Panc1 (cell line): ENCODE results near the gene MCTP1. TPM values are rescaled to one million over a fixed set of nuclear protein-coding genes. Genes with fewer than 3 reads are reported as not detected.

Experiments
- ATAC-seq: fragments of 200-7000 bp; cut with Tn5 transposase; 2 replicates; pipeline ENCODE4 v1.9.1; 2020; ENCODE audit warnings: mild to moderate bottlenecking, moderate library complexity
- BruUV-seq: library from RNA; stranded (reverse); fragments of 400-500 nt; replicated peaks from 2 replicates; lab custom pipeline; 2021; lab: Mats Ljungman, UMichigan
- CTCF ChIA-PET: fragments of 300-600 bp; sonication (Branson Sonifier 250); formaldehyde crosslinking; loops from one replicate; lab custom pipeline; 2022; ENCODE audit warnings: antibody characterized with exemption; lab: Charles Lee
- POLR2A ChIA-PET: fragments of 300-600 bp; sonication (Branson Sonifier 250); formaldehyde crosslinking; loops from one replicate; lab custom pipeline; 2022; ENCODE audit warnings: antibody characterized with exemption; lab: Charles Lee
- DNase-seq: peaks from one replicate; pipeline ENCODE4 v3.0.0-alpha.2; 2010; ENCODE audit warnings: low read depth, low spot score
- H3K27ac ChIP-seq: 2 replicates; pipeline ENCODE4 v1.5.1; 2011; ENCODE audit warnings: mild to moderate bottlenecking, low read length, inconsistent platforms
- H3K27me3 ChIP-seq: fragments of 200-500 bp; sonication (Bioruptor generic); 2 replicates; pipeline ENCODE4 v1.6.0; 2014; ENCODE audit warnings: low read length, inconsistent platforms; ENCODE audit not compliant: control insufficient read depth, insufficient read depth
- H3K36me3 ChIP-seq: fragments of 200-500 bp; sonication (Bioruptor generic); 2 replicates; pipeline ENCODE4 v1.5.1; 2014; ENCODE audit warnings: inconsistent platforms, mild to moderate bottlenecking, low read length, moderate library complexity; ENCODE audit not compliant: control insufficient read depth, insufficient read depth
- H3K4me1 ChIP-seq: 2 replicates; pipeline ENCODE4 v1.5.1; 2011; ENCODE audit warnings: inconsistent platforms, mild to moderate bottlenecking, low read length, moderate library complexity; ENCODE audit not compliant: control insufficient read depth, insufficient read depth
- H3K4me3 ChIP-seq, 2 experiments: 2 replicates each; pipeline ENCODE4 v1.5.1; 2011 to 2012; ENCODE audit warnings: low read depth in 2 of 2, low read length in 2 of 2, mild to moderate bottlenecking in 2 of 2, inconsistent platforms in 1 of 2, moderate library complexity in 1 of 2
- H3K9me3 ChIP-seq: fragments of 200-500 bp; sonication (Bioruptor generic); 2 replicates; pipeline ENCODE4 v1.5.1; 2014; ENCODE audit warnings: low read depth, mild to moderate bottlenecking, inconsistent platforms, low read length, moderate library complexity; ENCODE audit not compliant: control insufficient read depth, insufficient read depth
- POLR2AphosphoS5 ChIP-seq: IDR thresholded peaks from 2 replicates; pipeline ENCODE4 v1.6.1; 2012; ENCODE audit warnings: mild to moderate bottlenecking, low read depth, low read length, moderate library complexity
- SIN3A ChIP-seq: IDR thresholded peaks from 2 replicates; pipeline ENCODE4 v1.6.1; 2012; ENCODE audit warnings: low read depth, mild to moderate bottlenecking, low read length, moderate library complexity, borderline replicate concordance; ENCODE audit not compliant: insufficient read depth
- TCF7L2 ChIP-seq: IDR thresholded peaks from 2 replicates; pipeline ENCODE4 v1.6.1; 2011; ENCODE audit warnings: mild to moderate bottlenecking, low read depth, low read length, inconsistent platforms
- in situ Hi-C: cut with HindIII; loops from 2 replicates; pipeline ENCODE4 v1.10.0; 2016; ENCODE audit warnings: low sequenced_read_pairs, low pct_unique_long_range_greater_than_20kb
- intact Hi-C: fragments of 100-400 bp; cut with micrococcal nuclease; formaldehyde crosslinking; loops from one replicate; pipeline ENCODE4 v1.10.0; 2022; ENCODE audit not compliant: unreplicated experiment
- total RNA-seq: library from RNA; stranded (reverse); gene quantifications from one replicate; pipeline ENCODE4 v1.2.1, GENCODE V29; 2021; ENCODE audit not compliant: unreplicated experiment
- TF ChIP-seq, protein P1 (sequence below): fragments of 450-650 bp; IDR thresholded peaks from 2 replicates; pipeline ENCODE4 v1.5.1; 2017; ENCODE audit warnings: mild to moderate bottlenecking
- TF ChIP-seq, protein P2 (sequence below), 2 experiments: IDR thresholded peaks; 2 replicates each; pipeline ENCODE4 v1.6.1; 2011 to 2012; ENCODE audit warnings: low read depth in 2 of 2, control low read depth in 1 of 2, low read length in 1 of 2, mild to moderate bottlenecking in 1 of 2, moderate library complexity in 1 of 2; ENCODE audit not compliant: insufficient read depth in 1 of 2

MCTP1 gene
- total RNA-seq, 1 experiment from 2014 or later: 39.8 TPM

DNA sequence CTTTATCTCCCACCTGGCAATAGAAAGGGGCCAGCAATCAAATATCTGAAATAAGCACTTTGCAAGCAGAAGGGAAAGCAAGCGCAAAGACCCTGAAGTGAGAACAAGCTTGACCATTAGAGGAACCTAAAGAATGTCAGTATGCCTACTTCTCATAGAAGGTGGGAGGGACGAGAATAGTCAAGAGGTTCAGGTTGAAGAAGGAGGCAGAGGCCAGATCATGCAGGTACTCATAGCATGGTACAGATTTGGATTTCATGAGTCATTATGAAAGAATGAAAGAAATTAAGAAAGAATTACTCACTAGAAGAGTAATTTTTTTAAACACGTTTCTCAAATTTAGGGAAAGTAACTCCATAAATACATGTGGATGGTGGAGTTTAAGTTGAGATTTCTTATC lies 33.7 kb downstream of the MCTP1 start:
- no peak overlapping the region for H3K4me3 ChIP-seq
- no peaks in the 10 kb centered on the region for H3K4me1 ChIP-seq
- in situ Hi-C loops: no loop called here
- H3K27ac ChIP-seq: no peak overlapping the region
- ATAC-seq (no peak), DNase-seq (no peak)
- ChIA-PET CTCF (interaction anchor here (0.6 kb wide), 1 partner anchor 33 kb away, joined by 4 read pairs; no protein-coding TSS in a partner anchor), POLR2A (no interaction called here)
- H3K36me3 ChIP-seq: no peaks in the 10 kb centered on the region; the same call in 1 of the 2 replicates
- TF ChIP-seq, protein P1, sequence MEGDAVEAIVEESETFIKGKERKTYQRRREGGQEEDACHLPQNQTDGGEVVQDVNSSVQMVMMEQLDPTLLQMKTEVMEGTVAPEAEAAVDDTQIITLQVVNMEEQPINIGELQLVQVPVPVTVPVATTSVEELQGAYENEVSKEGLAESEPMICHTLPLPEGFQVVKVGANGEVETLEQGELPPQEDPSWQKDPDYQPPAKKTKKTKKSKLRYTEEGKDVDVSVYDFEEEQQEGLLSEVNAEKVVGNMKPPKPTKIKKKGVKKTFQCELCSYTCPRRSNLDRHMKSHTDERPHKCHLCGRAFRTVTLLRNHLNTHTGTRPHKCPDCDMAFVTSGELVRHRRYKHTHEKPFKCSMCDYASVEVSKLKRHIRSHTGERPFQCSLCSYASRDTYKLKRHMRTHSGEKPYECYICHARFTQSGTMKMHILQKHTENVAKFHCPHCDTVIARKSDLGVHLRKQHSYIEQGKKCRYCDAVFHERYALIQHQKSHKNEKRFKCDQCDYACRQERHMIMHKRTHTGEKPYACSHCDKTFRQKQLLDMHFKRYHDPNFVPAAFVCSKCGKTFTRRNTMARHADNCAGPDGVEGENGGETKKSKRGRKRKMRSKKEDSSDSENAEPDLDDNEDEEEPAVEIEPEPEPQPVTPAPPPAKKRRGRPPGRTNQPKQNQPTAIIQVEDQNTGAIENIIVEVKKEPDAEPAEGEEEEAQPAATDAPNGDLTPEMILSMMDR: no peak
- TF ChIP-seq POLR2AphosphoS5 (no peak), SIN3A (no peak), TCF7L2 (no peak)
- TF ChIP-seq, protein P2, sequence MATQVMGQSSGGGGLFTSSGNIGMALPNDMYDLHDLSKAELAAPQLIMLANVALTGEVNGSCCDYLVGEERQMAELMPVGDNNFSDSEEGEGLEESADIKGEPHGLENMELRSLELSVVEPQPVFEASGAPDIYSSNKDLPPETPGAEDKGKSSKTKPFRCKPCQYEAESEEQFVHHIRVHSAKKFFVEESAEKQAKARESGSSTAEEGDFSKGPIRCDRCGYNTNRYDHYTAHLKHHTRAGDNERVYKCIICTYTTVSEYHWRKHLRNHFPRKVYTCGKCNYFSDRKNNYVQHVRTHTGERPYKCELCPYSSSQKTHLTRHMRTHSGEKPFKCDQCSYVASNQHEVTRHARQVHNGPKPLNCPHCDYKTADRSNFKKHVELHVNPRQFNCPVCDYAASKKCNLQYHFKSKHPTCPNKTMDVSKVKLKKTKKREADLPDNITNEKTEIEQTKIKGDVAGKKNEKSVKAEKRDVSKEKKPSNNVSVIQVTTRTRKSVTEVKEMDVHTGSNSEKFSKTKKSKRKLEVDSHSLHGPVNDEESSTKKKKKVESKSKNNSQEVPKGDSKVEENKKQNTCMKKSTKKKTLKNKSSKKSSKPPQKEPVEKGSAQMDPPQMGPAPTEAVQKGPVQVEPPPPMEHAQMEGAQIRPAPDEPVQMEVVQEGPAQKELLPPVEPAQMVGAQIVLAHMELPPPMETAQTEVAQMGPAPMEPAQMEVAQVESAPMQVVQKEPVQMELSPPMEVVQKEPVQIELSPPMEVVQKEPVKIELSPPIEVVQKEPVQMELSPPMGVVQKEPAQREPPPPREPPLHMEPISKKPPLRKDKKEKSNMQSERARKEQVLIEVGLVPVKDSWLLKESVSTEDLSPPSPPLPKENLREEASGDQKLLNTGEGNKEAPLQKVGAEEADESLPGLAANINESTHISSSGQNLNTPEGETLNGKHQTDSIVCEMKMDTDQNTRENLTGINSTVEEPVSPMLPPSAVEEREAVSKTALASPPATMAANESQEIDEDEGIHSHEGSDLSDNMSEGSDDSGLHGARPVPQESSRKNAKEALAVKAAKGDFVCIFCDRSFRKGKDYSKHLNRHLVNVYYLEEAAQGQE (IDR thresholded peaks at IDR 0.05; ENCODE audit: insufficient read depth in 1 of 2, low read depth in 2 of 2, low read length in 1 of 2): no peak
- BruUV-seq: no TSS peak
- H3K9me3 ChIP-seq: no peaks in the 10 kb centered on the region
- H3K27me3 ChIP-seq: peaks cover 10% of the 10 kb centered on the region; the same call in 1 of the 2 replicates
- intact Hi-C loops: no loop called here

DNA sequence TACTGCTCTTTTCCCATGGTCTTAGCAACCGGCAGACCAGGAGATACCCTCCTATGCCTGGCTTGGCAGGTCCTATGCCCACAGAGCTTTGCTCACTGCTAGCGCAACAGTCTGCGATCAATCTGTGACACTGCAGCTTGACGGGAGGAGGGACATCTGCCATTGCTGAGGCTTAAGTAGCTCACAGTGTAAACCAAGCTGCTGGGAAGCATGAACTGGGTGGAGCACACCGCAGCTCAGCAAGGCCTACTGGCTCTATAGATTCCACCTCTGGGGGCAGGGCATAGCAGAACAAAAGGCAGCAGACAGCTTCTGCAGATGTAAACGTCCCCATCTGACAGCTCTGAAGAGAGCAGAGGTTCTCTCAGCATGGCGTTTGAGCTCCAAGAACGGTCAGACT lies 40.4 kb downstream of the MCTP1 start:
- intact Hi-C loops: no loop called here
- CTCF ChIA-PET: no interaction called here
- ATAC-seq: no peak

More for the DNA sequence above, 40.4 kb downstream of the MCTP1 start:
- peaks cover 8% of the 10 kb centered on the region; the same call in 1 of the 2 replicates for H3K27me3 ChIP-seq
- no peak overlapping the region for H3K4me3 ChIP-seq
- TF ChIP-seq TCF7L2: no peak
- TF ChIP-seq, protein P1: no peak
- TF ChIP-seq, protein P2 (IDR thresholded peaks at IDR 0.05; ENCODE audit: insufficient read depth in 1 of 2, low read depth in 2 of 2, low read length in 1 of 2): no peak
- no peak for TF ChIP-seq POLR2AphosphoS5
- TF ChIP-seq SIN3A: no peak
- DNase-seq: no peak
- POLR2A ChIA-PET: no interaction called here
- H3K27ac ChIP-seq: no peak overlapping the region
- BruUV-seq: no TSS peak
- in situ Hi-C loops: no loop called here
- H3K36me3 ChIP-seq: no peaks in the 10 kb centered on the region
- H3K9me3 ChIP-seq: no peaks in the 10 kb centered on the region
- no peaks in the 10 kb centered on the region for H3K4me1 ChIP-seq
